GM12878 (cell line): ENCODE results near the gene TP63. TPM values are rescaled to one million over a fixed set of nuclear protein-coding genes. Genes with fewer than 3 reads are reported as not detected.

ENCODE experiments used
- ATAC-seq: fragments of 200-7000 bp; cut with Tn5 transposase; 3 replicates; pipeline ENCODE4 v1.9.1; 2020; ENCODE audit warnings: mild to moderate bottlenecking, moderate library complexity
- BruUV-seq: library from RNA; stranded (reverse); fragments of 400-500 nt; replicated peaks from 2 replicates; lab custom pipeline; 2021; lab: Mats Ljungman, UMichigan
- CTCF ChIA-PET: fragments of 300-600 bp; sonication (Branson Sonifier 250); formaldehyde crosslinking; extraction: SDS; loops from one replicate; lab custom pipeline; 2021; ENCODE audit warnings: inconsistent platforms; lab: Yijun Ruan, JAX
- POLR2A ChIA-PET: fragments of 350-600 bp; formaldehyde crosslinking; extraction: SDS; loops from one replicate; lab custom pipeline; 2021; ENCODE audit warnings: inconsistent platforms; lab: Charles Lee
- RAD21 ChIA-PET: fragments of 300-600 bp; sonication (Branson Sonifier 250); formaldehyde crosslinking; loops from one replicate; lab custom pipeline; 2023; ENCODE audit warnings: antibody characterized with exemption; ENCODE audit not compliant: unreplicated experiment; lab: Charles Lee
- SMC1A ChIA-PET: fragments of 300-600 bp; sonication (Branson Sonifier 250); formaldehyde crosslinking; loops from one replicate; lab custom pipeline; 2023; ENCODE audit not compliant: unreplicated experiment, uncharacterized antibody; lab: Charles Lee
- DNase-seq: peaks from one replicate; pipeline ENCODE4 v3.0.0-alpha.2; 2011; ENCODE audit warnings: low read depth, low spot score
- FAIRE-seq: peaks from 3 replicates; lab custom pipeline; 2011; peaks lifted over from hg19 to GRCh38; lab: Jason Lieb, UNC
- H2AFZ ChIP-seq: 2 replicates; pipeline ENCODE4 v1.6.0; 2011; ENCODE audit warnings: low read depth, low read length, control low read depth; ENCODE audit not compliant: control insufficient read depth
- H3K27ac ChIP-seq: 2 replicates; pipeline ENCODE4 v1.5.1; 2011; ENCODE audit warnings: control low read depth; ENCODE audit not compliant: control insufficient read depth, insufficient read depth
- H3K27me3 ChIP-seq, 2 experiments: replicated peaks in 1 of 2; 2 replicates each; pipeline versions ENCODE4 v1.6.0 to v1.6.1; 2011; ENCODE audit warnings: low read length in 1 of 2; ENCODE audit not compliant: control insufficient read depth in 2 of 2, insufficient read depth in 2 of 2
- H3K36me3 ChIP-seq, 2 experiments: 2 replicates each; pipeline ENCODE4 v1.5.1; 2011; ENCODE audit warnings: low read length in 1 of 2; ENCODE audit not compliant: control insufficient read depth in 2 of 2, insufficient read depth in 2 of 2
- H3K4me1 ChIP-seq: 2 replicates; pipeline ENCODE4 v1.6.1; 2011; ENCODE audit warnings: mild to moderate bottlenecking, low read length, moderate library complexity, mixed read lengths; ENCODE audit not compliant: control insufficient read depth, insufficient read depth
- H3K4me2 ChIP-seq: 2 replicates; pipeline ENCODE4 v1.6.0; 2011; ENCODE audit warnings: control low read depth; ENCODE audit not compliant: control insufficient read depth, insufficient read depth
- H3K4me3 ChIP-seq: fragments of 200-600 bp; sonication (generic); 2 replicates; pipeline ENCODE4 v1.5.1; 2016
- H3K79me2 ChIP-seq: 2 replicates; pipeline ENCODE4 v1.6.0; 2011; ENCODE audit warnings: low read length; ENCODE audit not compliant: control insufficient read depth, insufficient read depth
- H3K9ac ChIP-seq: 2 replicates; pipeline ENCODE4 v1.8.0; 2011; ENCODE audit warnings: low read length, control low read depth, mixed read lengths; ENCODE audit not compliant: control insufficient read depth, insufficient read depth
- H3K9me3 ChIP-seq: replicated peaks from 3 replicates; pipeline ENCODE4 v1.5.1; 2011; ENCODE audit warnings: mild to moderate bottlenecking, low read length; ENCODE audit not compliant: control insufficient read depth, insufficient read depth
- H4K20me1 ChIP-seq: 2 replicates; pipeline ENCODE4 v1.6.0; 2011; ENCODE audit not compliant: control insufficient read depth, insufficient read depth
- CEBPB ChIP-seq, 2 experiments: fragments of 150-350 bp in 1 of 2; IDR thresholded peaks; 2 replicates each; pipeline ENCODE4 v1.6.1; 2012 to 2014; ENCODE audit warnings: low read depth in 2 of 2, low read length in 2 of 2, borderline replicate concordance in 1 of 2, inconsistent platforms in 1 of 2
- EZH2 ChIP-seq: IDR thresholded peaks from 2 replicates; pipeline ENCODE4 v1.6.1; 2012; ENCODE audit warnings: low read depth, mild to moderate bottlenecking, control low read depth, inconsistent platforms, low read length, borderline replicate concordance; ENCODE audit not compliant: control insufficient read depth
- HDAC6 ChIP-seq: fragments of 200-600 bp; sonication (generic); IDR thresholded peaks from one replicate; pipeline ENCODE4 v1.8.0; 2017; ENCODE audit warnings: antibody characterized with exemption; ENCODE audit not compliant: unreplicated experiment
- SREBF1 ChIP-seq: IDR thresholded peaks from 2 replicates; pipeline ENCODE4 v1.6.1; 2012; ENCODE audit warnings: mild to moderate bottlenecking, low read length
- STAT3 ChIP-seq: IDR thresholded peaks from 2 replicates; pipeline ENCODE4 v1.6.1; 2011; ENCODE audit warnings: low read depth, low read length, improper control_type of control experiment
- TCF7 ChIP-seq: IDR thresholded peaks from 2 replicates; pipeline ENCODE4 v1.6.1; 2014; ENCODE audit warnings: antibody characterized with exemption, borderline replicate concordance
- WGBS: methylation state at CpG from one replicate; pipeline ENCODE4 v1.1.6; 2016; ENCODE audit warnings: low lambda C conversion rate; ENCODE audit not compliant: insufficient replicate concordance, insufficient coverage; ENCODE audit errors: missing lambda C conversion rate; 5-methylcytosine and 5-hydroxymethylcytosine counted together
- in situ Hi-C: fragments of 300-500 bp; cut with MboI; formaldehyde crosslinking; loops from 9 replicates; pipeline ENCODE4 v1.14.3; 2018; ENCODE audit warnings: mixed read lengths
- intact Hi-C: fragments of 100-400 bp; cut with micrococcal nuclease; formaldehyde crosslinking; loops from one replicate; pipeline ENCODE4 v1.14.2; 2022; ENCODE audit not compliant: unreplicated experiment
- polyA plus RNA-seq, 11 experiments: library from polyadenylated mRNA; depleted of rRNA in 4 of 11; unstranded in 6 of 11; stranded (reverse) in 5 of 11; fragments of >200 nt; fragmentation: Nextera tagmentation in 4 of 11; fragmentation: Illumina TruSeq in 1 of 11; extraction: Ambion mirVana in 4 of 11; extraction: Trizol in 1 of 11; gene quantifications; 1 replicate in 1 of 11; 2 replicates in 10 of 11; pipeline versions ENCODE4 v1.2.1 to v1.2.3, GENCODE V29; 2011 to 2016; ENCODE audit warnings: inconsistent platforms in 2 of 11, missing spikeins in 2 of 11, low read depth in 1 of 11
- total RNA-seq, 4 experiments: library from RNA; depleted of rRNA in 3 of 4; stranded (reverse); fragments of >200 nt in 3 of 4; fragmentation: Illumina TruSeq in 1 of 4; extraction: Trizol in 1 of 4; gene quantifications; 2 replicates each; pipeline versions ENCODE4 v1.2.1 to v1.2.3, GENCODE V29; 2013 to 2021
- TF ChIP-seq, protein P1 (sequence below): fragments of 450-650 bp; conservative IDR thresholded peaks from 2 replicates; pipeline ENCODE4 v1.6.1; 2017; ENCODE audit warnings: mild to moderate bottlenecking, moderate library complexity
- TF ChIP-seq, protein P2 (sequence below): fragments of 450-650 bp; IDR thresholded peaks from 2 replicates; pipeline ENCODE4 v1.6.1; 2017; ENCODE audit warnings: mild to moderate bottlenecking, moderate library complexity

TP63 gene
- total and polyA plus RNA-seq, 10 of the 15 experiments (the other 5 are each of a cell fraction or from before 2014, with no cell fraction given) = 1.4 to 10.8 (median 6.2) TPM

DNA sequence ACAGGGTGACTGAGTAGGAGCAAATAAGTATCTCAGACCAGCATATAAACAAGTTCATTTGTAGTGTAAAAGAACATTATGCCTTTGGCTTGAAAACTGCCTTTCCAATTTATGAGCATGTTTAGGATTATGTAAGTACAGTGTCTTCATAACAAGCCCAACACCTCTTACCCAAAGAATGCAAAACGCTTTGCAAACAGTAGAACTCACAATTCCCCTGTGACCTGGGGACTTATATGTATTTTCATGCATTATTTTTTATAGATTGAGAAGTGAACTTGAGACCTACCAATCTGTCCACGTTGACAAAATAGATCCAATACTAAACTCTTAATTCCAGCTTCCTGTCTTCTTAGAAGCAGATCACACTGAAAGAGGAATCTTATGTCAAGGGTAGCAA is 202.1 kb downstream of the TP63 start:
- Histone ChIP-seq H3K4me2 (no peak overlapping the region), H3K4me1 (no peaks in the 10 kb centered on the region), H4K20me1 (no peaks in the 10 kb centered on the region), H3K79me2 (no peaks in the 10 kb centered on the region), H3K27ac (no peak overlapping the region), H3K9ac (no peak overlapping the region), H3K9me3 (no peaks in the 10 kb centered on the region), H2AFZ (no peak overlapping the region), H3K4me3 (no peak overlapping the region), H3K36me3 (no peaks in the 10 kb centered on the region), H3K27me3 (no peaks in the 10 kb centered on the region)
- SMC1A ChIA-PET = no interaction called here
- POLR2A ChIA-PET = no interaction called here
- 53% methylated on average over 2 of the region's 2 CpGs for WGBS
- DNase-seq (no peak), ATAC-seq (no peak), FAIRE-seq (no peak)
- BruUV-seq = no TSS peak
- in situ Hi-C loops (no loop called here), intact Hi-C loops (no loop called here)
- no peak for TF ChIP-seq SREBF1
- TF ChIP-seq CEBPB (IDR thresholded peaks at IDR 0.05; ENCODE audit: borderline replicate concordance in 1 of 2, low read depth in 2 of 2, low read length in 2 of 2) = no peak
- no peak for TF ChIP-seq TCF7
- CTCF ChIA-PET = no interaction called here
- RAD21 ChIA-PET = no interaction called here

DNA sequence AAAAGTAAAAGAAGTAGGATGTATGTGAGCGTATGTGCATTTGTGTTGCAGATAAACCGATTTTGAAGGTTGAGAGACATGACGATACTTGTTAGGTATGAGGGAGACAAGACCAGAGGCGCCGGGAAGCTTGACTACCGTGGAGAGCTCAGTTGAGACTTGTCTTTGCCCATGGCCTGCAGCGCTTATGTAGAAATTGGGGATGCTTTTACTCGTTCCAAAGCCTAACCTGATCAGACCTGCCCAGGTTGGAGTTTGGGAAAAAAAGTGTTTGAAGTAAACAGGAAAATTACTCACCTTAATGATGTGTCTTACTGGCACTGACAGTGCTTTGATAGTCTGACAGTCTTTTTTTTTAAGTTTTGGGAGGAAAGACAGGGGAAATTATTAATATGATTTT is 202.8 kb downstream of the TP63 start:
- H3K4me2 ChIP-seq = no peak overlapping the region
- CTCF ChIA-PET = no interaction called here
- no peaks in the 10 kb centered on the region for H3K27me3 ChIP-seq
- TF ChIP-seq HDAC6 = no peak
- TF ChIP-seq, protein P1, sequence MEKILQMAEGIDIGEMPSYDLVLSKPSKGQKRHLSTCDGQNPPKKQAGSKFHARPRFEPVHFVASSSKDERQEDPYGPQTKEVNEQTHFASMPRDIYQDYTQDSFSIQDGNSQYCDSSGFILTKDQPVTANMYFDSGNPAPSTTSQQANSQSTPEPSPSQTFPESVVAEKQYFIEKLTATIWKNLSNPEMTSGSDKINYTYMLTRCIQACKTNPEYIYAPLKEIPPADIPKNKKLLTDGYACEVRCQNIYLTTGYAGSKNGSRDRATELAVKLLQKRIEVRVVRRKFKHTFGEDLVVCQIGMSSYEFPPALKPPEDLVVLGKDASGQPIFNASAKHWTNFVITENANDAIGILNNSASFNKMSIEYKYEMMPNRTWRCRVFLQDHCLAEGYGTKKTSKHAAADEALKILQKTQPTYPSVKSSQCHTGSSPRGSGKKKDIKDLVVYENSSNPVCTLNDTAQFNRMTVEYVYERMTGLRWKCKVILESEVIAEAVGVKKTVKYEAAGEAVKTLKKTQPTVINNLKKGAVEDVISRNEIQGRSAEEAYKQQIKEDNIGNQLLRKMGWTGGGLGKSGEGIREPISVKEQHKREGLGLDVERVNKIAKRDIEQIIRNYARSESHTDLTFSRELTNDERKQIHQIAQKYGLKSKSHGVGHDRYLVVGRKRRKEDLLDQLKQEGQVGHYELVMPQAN = no peak
- TF ChIP-seq STAT3 = no peak
- TF ChIP-seq, protein P2, sequence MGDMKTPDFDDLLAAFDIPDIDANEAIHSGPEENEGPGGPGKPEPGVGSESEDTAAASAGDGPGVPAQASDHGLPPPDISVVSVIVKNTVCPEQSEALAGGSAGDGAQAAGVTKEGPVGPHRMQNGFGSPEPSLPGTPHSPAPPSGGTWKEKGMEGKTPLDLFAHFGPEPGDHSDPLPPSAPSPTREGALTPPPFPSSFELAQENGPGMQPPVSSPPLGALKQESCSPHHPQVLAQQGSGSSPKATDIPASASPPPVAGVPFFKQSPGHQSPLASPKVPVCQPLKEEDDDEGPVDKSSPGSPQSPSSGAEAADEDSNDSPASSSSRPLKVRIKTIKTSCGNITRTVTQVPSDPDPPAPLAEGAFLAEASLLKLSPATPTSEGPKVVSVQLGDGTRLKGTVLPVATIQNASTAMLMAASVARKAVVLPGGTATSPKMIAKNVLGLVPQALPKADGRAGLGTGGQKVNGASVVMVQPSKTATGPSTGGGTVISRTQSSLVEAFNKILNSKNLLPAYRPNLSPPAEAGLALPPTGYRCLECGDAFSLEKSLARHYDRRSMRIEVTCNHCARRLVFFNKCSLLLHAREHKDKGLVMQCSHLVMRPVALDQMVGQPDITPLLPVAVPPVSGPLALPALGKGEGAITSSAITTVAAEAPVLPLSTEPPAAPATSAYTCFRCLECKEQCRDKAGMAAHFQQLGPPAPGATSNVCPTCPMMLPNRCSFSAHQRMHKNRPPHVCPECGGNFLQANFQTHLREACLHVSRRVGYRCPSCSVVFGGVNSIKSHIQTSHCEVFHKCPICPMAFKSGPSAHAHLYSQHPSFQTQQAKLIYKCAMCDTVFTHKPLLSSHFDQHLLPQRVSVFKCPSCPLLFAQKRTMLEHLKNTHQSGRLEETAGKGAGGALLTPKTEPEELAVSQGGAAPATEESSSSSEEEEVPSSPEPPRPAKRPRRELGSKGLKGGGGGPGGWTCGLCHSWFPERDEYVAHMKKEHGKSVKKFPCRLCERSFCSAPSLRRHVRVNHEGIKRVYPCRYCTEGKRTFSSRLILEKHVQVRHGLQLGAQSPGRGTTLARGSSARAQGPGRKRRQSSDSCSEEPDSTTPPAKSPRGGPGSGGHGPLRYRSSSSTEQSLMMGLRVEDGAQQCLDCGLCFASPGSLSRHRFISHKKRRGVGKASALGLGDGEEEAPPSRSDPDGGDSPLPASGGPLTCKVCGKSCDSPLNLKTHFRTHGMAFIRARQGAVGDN = no peak
- TF ChIP-seq EZH2 = no peak
- TF ChIP-seq, all 136 proteins: peak for 0
- Histone ChIP-seq H2AFZ (no peak overlapping the region), H3K79me2 (no peaks in the 10 kb centered on the region), H3K9ac (no peak overlapping the region), H3K9me3 (no peaks in the 10 kb centered on the region), H3K4me3 (no peak overlapping the region), H4K20me1 (no peaks in the 10 kb centered on the region), H3K36me3 (no peaks in the 10 kb centered on the region), H3K27ac (no peak overlapping the region), H3K4me1 (no peaks in the 10 kb centered on the region)
- POLR2A ChIA-PET = no interaction called here
- RAD21 ChIA-PET = no interaction called here
- SMC1A ChIA-PET = no interaction called here
- FAIRE-seq (no peak), ATAC-seq (no peak), DNase-seq (no peak)
- BruUV-seq = no TSS peak
- in situ Hi-C loops = no loop called here
- WGBS = 92% methylated on average over 8 of the region's 8 CpGs
- intact Hi-C loops = no loop called here
